Measurements from ENCODE around the gene STAC3. TPM values are rescaled to one million over a fixed set of nuclear protein-coding genes. Genes with fewer than 3 reads are reported as not detected.

Gene STAC3
- total and polyA plus RNA-seq, 4 donors: 0.19 to 1.3 (median 0.96) TPM

DNA sequence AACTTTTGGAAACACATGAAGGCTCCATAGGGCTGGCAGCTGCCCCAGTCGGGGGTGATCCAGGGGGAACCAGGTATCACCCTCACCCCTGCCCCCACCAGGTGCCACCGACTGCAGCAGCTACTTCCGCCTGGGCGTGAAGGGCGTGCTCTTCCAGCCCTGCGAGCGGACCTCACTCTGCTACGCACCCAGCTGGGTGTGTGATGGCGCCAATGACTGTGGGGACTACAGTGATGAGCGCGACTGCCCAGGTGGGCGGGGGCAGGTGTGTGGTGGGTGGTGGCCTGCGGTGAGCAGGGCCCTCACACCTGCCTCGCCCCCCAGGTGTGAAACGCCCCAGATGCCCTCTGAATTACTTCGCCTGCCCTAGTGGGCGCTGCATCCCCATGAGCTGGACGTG is 56.7 kb downstream of the STAC3 start:
- WGBS: 92% methylated on average over 18 of the region's 18 CpGs
- H3K36me3 ChIP-seq (ENCODE audit: control insufficient read depth in 4 of 4, insufficient read depth in 3 of 4, low read depth in 1 of 4, low read length in 3 of 4): peaks cover 49 to 100% (median 80%) of the 10 kb centered on the region in 4 donors

GRCh38 chr12:57193706-57194245 is 57.2 kb downstream of the STAC3 start:
- no peak overlapping the region for H3K9ac ChIP-seq (ENCODE audit: low read depth in 1 of 2, low read length in 2 of 2)
- H3K4me1 ChIP-seq (ENCODE audit: control insufficient read depth in 4 of 4, insufficient read depth in 4 of 4, low read length in 3 of 4): no peaks in the 10 kb centered on the region
- no peak overlapping the region for H3K27ac ChIP-seq (ENCODE audit: low read depth in 1 of 2, low read length in 2 of 2)
- no peaks in the 10 kb centered on the region for H3K27me3 ChIP-seq (ENCODE audit: control insufficient read depth in 4 of 4, insufficient read depth in 4 of 4, low read length in 3 of 4)
- DNase-seq (ENCODE audit: low spot score): no peak
- H3K9me3 ChIP-seq (ENCODE audit: control insufficient read depth in 4 of 4, low read length in 3 of 4): no peaks in the 10 kb centered on the region
- H3K36me3 ChIP-seq (ENCODE audit: control insufficient read depth in 4 of 4, insufficient read depth in 3 of 4, low read depth in 1 of 4, low read length in 3 of 4): peaks cover 45 to 100% (median 80%) of the 10 kb centered on the region in 4 donors
- WGBS: 91% methylated on average over 19 of the region's 19 CpGs
- H3K4me3 ChIP-seq (ENCODE audit: low read depth in 1 of 3, low read length in 3 of 3): no peak overlapping the region
- TF ChIP-seq GABPA (IDR thresholded peaks at IDR 0.05 in 1 of 2, conservative IDR thresholded peaks at IDR 0.05 in 1 of 2): no peak
- TF ChIP-seq, protein P1, sequence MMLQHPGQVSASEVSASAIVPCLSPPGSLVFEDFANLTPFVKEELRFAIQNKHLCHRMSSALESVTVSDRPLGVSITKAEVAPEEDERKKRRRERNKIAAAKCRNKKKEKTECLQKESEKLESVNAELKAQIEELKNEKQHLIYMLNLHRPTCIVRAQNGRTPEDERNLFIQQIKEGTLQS (IDR thresholded peaks at IDR 0.05): no peak
- no peak for TF ChIP-seq NR2F2 (IDR thresholded peaks at IDR 0.05)
- no peak for TF ChIP-seq RAD21 (IDR thresholded peaks at IDR 0.05)
- no peak for TF ChIP-seq TAF1 (conservative IDR thresholded peaks at IDR 0.05)
- TF ChIP-seq YY1 (IDR thresholded peaks at IDR 0.05): no peak
- TF ChIP-seq SP1 (IDR thresholded peaks at IDR 0.05): no peak
- no peak for TF ChIP-seq JUND (IDR thresholded peaks at IDR 0.05)
- no peak for TF ChIP-seq FOXA1 (IDR thresholded peaks at IDR 0.05)
- TF ChIP-seq REST (IDR thresholded peaks at IDR 0.05): no peak

More for the DNA sequence above, 56.7 kb downstream of the STAC3 start:
- Histone ChIP-seq H3K4me1 (ENCODE audit: control insufficient read depth in 4 of 4, insufficient read depth in 4 of 4, low read length in 3 of 4) (no peaks in the 10 kb centered on the region), H3K4me3 (ENCODE audit: low read depth in 1 of 3, low read length in 3 of 3) (no peak overlapping the region), H3K9ac (ENCODE audit: low read depth in 1 of 2, low read length in 2 of 2) (no peak overlapping the region), H3K9me3 (ENCODE audit: control insufficient read depth in 4 of 4, low read length in 3 of 4) (no peaks in the 10 kb centered on the region), H3K27ac (ENCODE audit: low read depth in 1 of 2, low read length in 2 of 2) (no peak overlapping the region), H3K27me3 (ENCODE audit: control insufficient read depth in 4 of 4, insufficient read depth in 4 of 4, low read length in 3 of 4) (no peaks in the 10 kb centered on the region)
- DNase-seq (ENCODE audit: low spot score): no peak
- no peak for TF ChIP-seq MAX (IDR thresholded peaks at IDR 0.05)
- TF ChIP-seq JUND (IDR thresholded peaks at IDR 0.05): no peak
- TF ChIP-seq YY1 (IDR thresholded peaks at IDR 0.05): no peak
- TF ChIP-seq RXRA (IDR thresholded peaks at IDR 0.05): no peak
- TF ChIP-seq HNF4G (IDR thresholded peaks at IDR 0.05): no peak
- TF ChIP-seq FOXA2 (IDR thresholded peaks at IDR 0.05): no peak
- TF ChIP-seq TAF1 (conservative IDR thresholded peaks at IDR 0.05): no peak
- TF ChIP-seq, protein P1 (IDR thresholded peaks at IDR 0.05): no peak
- no peak for TF ChIP-seq NR2F2 (IDR thresholded peaks at IDR 0.05)
- no peak for TF ChIP-seq ZBTB33 (IDR thresholded peaks at IDR 0.05)
- TF ChIP-seq EGR1 (IDR thresholded peaks at IDR 0.05; ENCODE audit: low read depth in 2 of 2): no peak
- TF ChIP-seq SP1 (IDR thresholded peaks at IDR 0.05): no peak

Small RNAs within 50 kb of the gene (small RNA-seq; reads per million reads assigned to genes)
- gene MIR1228: 0.20 reads per million

Other genes with a start within 250 kb of the STAC3 start
- gene ZBTB39, start 244.6 kb downstream of the STAC3 start, total RNA-seq: 1 to 10 TPM; 3.6 to 9.9 TPM
- 1 to 10 TPM; 1.8 to 2.5 TPM for gene ZBTB39, start 244.6 kb downstream of the STAC3 start, polyA plus RNA-seq
- not detected for gene TAC3, start 234.7 kb downstream of the STAC3 start, total RNA-seq
- gene TAC3, start 234.7 kb downstream of the STAC3 start, polyA plus RNA-seq: not detected
- gene MYO1A, start 201.1 kb downstream of the STAC3 start, total RNA-seq: under 1 TPM; 0.08 to 0.28 TPM
- under 1 TPM in 1 of 2 donors, not detected in 1; 0.03 TPM for gene MYO1A, start 201.1 kb downstream of the STAC3 start, polyA plus RNA-seq
- 10 to 100 TPM in 1 of 2 donors, 1 to 10 TPM in 1; 3.8 to 10.9 TPM for gene NEMP1, start 172.4 kb downstream of the STAC3 start, total RNA-seq
- 1 to 10 TPM; 1.4 to 2.5 TPM for gene NEMP1, start 172.4 kb downstream of the STAC3 start, polyA plus RNA-seq
- 1 to 10 TPM; 3.9 to 10.0 TPM for gene NAB2, start 162.1 kb downstream of the STAC3 start, total RNA-seq
- 1 to 10 TPM; 1.9 to 8.6 TPM for gene NAB2, start 162.1 kb downstream of the STAC3 start, polyA plus RNA-seq
- 10 to 100 TPM; 27.4 to 54.0 TPM for gene STAT6, start 139.8 kb downstream of the STAC3 start, total RNA-seq
- 10 to 100 TPM; 33.2 to 57.4 TPM for gene STAT6, start 139.8 kb downstream of the STAC3 start, polyA plus RNA-seq
- 100 to 1,000 TPM; 151 to 375 TPM for gene LRP1, start 122.7 kb downstream of the STAC3 start, total RNA-seq
- 100 to 1,000 TPM in 1 of 2 donors, 10 to 100 TPM in 1; 87.5 to 127 TPM for gene LRP1, start 122.7 kb downstream of the STAC3 start, polyA plus RNA-seq
- not detected for gene LRP1-AS, start 103.6 kb downstream of the STAC3 start, total RNA-seq
- not detected for gene LRP1-AS, start 103.6 kb downstream of the STAC3 start, polyA plus RNA-seq
- gene NXPH4, start 34.4 kb downstream of the STAC3 start, total RNA-seq: not detected
- gene NXPH4, start 34.4 kb downstream of the STAC3 start, polyA plus RNA-seq: under 1 TPM in 1 of 2 donors, not detected in 1; 0.15 TPM
- 100 to 1,000 TPM in 1 of 2 donors, 10 to 100 TPM in 1; 66.7 to 236 TPM for gene SHMT2, start 21.5 kb downstream of the STAC3 start, total RNA-seq
- gene SHMT2, start 21.5 kb downstream of the STAC3 start, polyA plus RNA-seq: 100 to 1,000 TPM; 121 to 276 TPM
- 10 to 100 TPM in 1 of 2 donors, 1 to 10 TPM in 1; 7.4 to 28.9 TPM for gene R3HDM2, start 179.9 kb upstream of the STAC3 start, total RNA-seq
- 10 to 100 TPM; 11.2 to 19.0 TPM for gene R3HDM2, start 179.9 kb upstream of the STAC3 start, polyA plus RNA-seq
- gene INHBC, start 183.6 kb upstream of the STAC3 start, total RNA-seq: 100 to 1,000 TPM in 1 of 2 donors, 1 to 10 TPM in 1; 2.8 to 102 TPM
- 100 to 1,000 TPM in 1 of 2 donors, 10 to 100 TPM in 1; 71.0 to 134 TPM for gene INHBC, start 183.6 kb upstream of the STAC3 start, polyA plus RNA-seq
- 100 to 1,000 TPM in 1 of 2 donors, 10 to 100 TPM in 1; 17.6 to 181 TPM for gene INHBE, start 204.1 kb upstream of the STAC3 start, total RNA-seq
- 100 to 1,000 TPM in 1 of 2 donors, 10 to 100 TPM in 1; 82.5 to 137 TPM for gene INHBE, start 204.1 kb upstream of the STAC3 start, polyA plus RNA-seq
- gene GLI1, start 208.6 kb upstream of the STAC3 start, total RNA-seq: under 1 TPM; 0.09 to 0.25 TPM
- gene GLI1, start 208.6 kb upstream of the STAC3 start, polyA plus RNA-seq: under 1 TPM; 0.23 to 0.44 TPM
- gene ARHGAP9, start 228.7 kb upstream of the STAC3 start, total RNA-seq: 10 to 100 TPM in 1 of 2 donors, 1 to 10 TPM in 1; 7.7 to 12.0 TPM
- gene ARHGAP9, start 228.7 kb upstream of the STAC3 start, polyA plus RNA-seq: 1 to 10 TPM; 3.0 to 6.5 TPM
- 10 to 100 TPM; 45.0 to 83.3 TPM for gene MARS1, start 236.9 kb upstream of the STAC3 start, total RNA-seq
- 10 to 100 TPM; 43.9 to 66.9 TPM for gene MARS1, start 236.9 kb upstream of the STAC3 start, polyA plus RNA-seq